Stimulated activated CD4-positive, alpha-beta T cell treated with anti-CD3 and anti-CD28 coated beads, Interleukin-4, amount 100 ng/mL, for 24 hours (primary cell): ENCODE data around the gene TENT5C.
"Not testable (repeated sequence)": the region's sequence is repeated elsewhere in the genome, so short reads cannot be mapped to it uniquely, and the experiment has no call there.

Source experiments
- DNase-seq: peaks from one replicate; pipeline ENCODE4 v3.0.0-alpha.2; 2020

TENT5C gene

GRCh38 chr1:117605774-117606648 is at the start of gene TENT5C:
TENT5C (plus strand) TSS chr1:117606048; CDS start chr1:117622869, 16,821 bp downstream.
- DNase-seq = peak; percentile 98

- no peak for DNase-seq
These were observed 49.5 kb upstream of the TENT5C start for GRCh38 chr1:117556341-117556740.

GRCh38 chr1:117556976-117557375 is 48.9 kb upstream of the TENT5C start:
- no peak for DNase-seq

GRCh38 chr1:117558451-117558850 is 47.4 kb upstream of the TENT5C start:
- DNase-seq = not testable (repeated sequence)

GRCh38 chr1:117559139-117559538 is 46.7 kb upstream of the TENT5C start:
- no peak for DNase-seq

GRCh38 chr1:117559985-117560384 is 45.9 kb upstream of the TENT5C start:
- no peak for DNase-seq

- DNase-seq = no peak
These were observed 44.8 kb upstream of the TENT5C start for GRCh38 chr1:117561071-117561470.

- no peak for DNase-seq
These were observed 44.3 kb upstream of the TENT5C start for GRCh38 chr1:117561551-117561950.

GRCh38 chr1:117562581-117563491 is 43.0 kb upstream of the TENT5C start:
- no peak for DNase-seq

GRCh38 chr1:117563492-117563875 is 42.4 kb upstream of the TENT5C start:
- no peak for DNase-seq

- DNase-seq = no peak
These were observed 41.4 kb upstream of the TENT5C start for GRCh38 chr1:117564227-117565075.

- DNase-seq = no peak
These were observed 40.7 kb upstream of the TENT5C start for GRCh38 chr1:117565076-117565556.

- no peak for DNase-seq
These were observed 39.9 kb upstream of the TENT5C start for GRCh38 chr1:117565745-117566455.

GRCh38 chr1:117566556-117566955 is 39.3 kb upstream of the TENT5C start:
- no peak for DNase-seq

- DNase-seq = no peak
These were observed 38.4 kb upstream of the TENT5C start for GRCh38 chr1:117567435-117567834.

- no peak for DNase-seq
These were observed 37.9 kb upstream of the TENT5C start for GRCh38 chr1:117567976-117568375.

GRCh38 chr1:117568999-117569398 is 36.8 kb upstream of the TENT5C start:
- DNase-seq = no peak

GRCh38 chr1:117569856-117570255 is 36.0 kb upstream of the TENT5C start:
- DNase-seq = no peak

GRCh38 chr1:117570988-117571409 is 34.8 kb upstream of the TENT5C start:
- DNase-seq = no peak

GRCh38 chr1:117571496-117571895 is 34.4 kb upstream of the TENT5C start:
- no peak for DNase-seq

- peak; percentile 11 for DNase-seq
These were observed 33.3 kb upstream of the TENT5C start for GRCh38 chr1:117572546-117572945.
